HepG2 (cell line): Measurements from ENCODE around the gene TMEM143. TPM values are rescaled to one million over a fixed set of nuclear protein-coding genes. Genes with fewer than 3 reads are reported as not detected.

ENCODE experiments used
- DPF2 ChIP-seq: sonication (generic); formaldehyde crosslinking; IDR thresholded peaks from 2 replicates; pipeline ENCODE4 v1.4.0; 2020; ENCODE audit warnings: mild to moderate bottlenecking, low read depth, missing genetic modification reagents, borderline replicate concordance
- KDM5B ChIP-seq: sonication (generic); formaldehyde crosslinking; IDR thresholded peaks from 2 replicates; pipeline ENCODE4 v1.4.0; 2020; ENCODE audit warnings: missing genetic modification reagents, mild to moderate bottlenecking, borderline replicate concordance
- MLXIP ChIP-seq: sonication (generic); formaldehyde crosslinking; IDR thresholded peaks from 2 replicates; pipeline ENCODE4 v1.9.0; 2021; ENCODE audit warnings: missing genetic modification reagents, borderline replicate concordance
- MTERF4 ChIP-seq: sonication (generic); formaldehyde crosslinking; IDR thresholded peaks from 2 replicates; pipeline ENCODE4 v1.8.0; 2023; ENCODE audit warnings: mild to moderate bottlenecking, missing genetic modification reagents
- PBX2 ChIP-seq: IDR thresholded peaks from 2 replicates; pipeline ENCODE4 v1.6.1; 2016; ENCODE audit warnings: control low read depth
- ZMAT5 ChIP-seq: sonication (generic); formaldehyde crosslinking; IDR thresholded peaks from 2 replicates; pipeline ENCODE4 v1.5.0; 2020; ENCODE audit warnings: mild to moderate bottlenecking, low read depth, missing genetic modification reagents, borderline replicate concordance
- ZNF234 ChIP-seq: sonication (generic); formaldehyde crosslinking; conservative IDR thresholded peaks from 2 replicates; pipeline ENCODE4 v1.5.1; 2020; ENCODE audit warnings: mild to moderate bottlenecking, missing genetic modification reagents
- ZNF253 ChIP-seq: sonication (generic); formaldehyde crosslinking; IDR thresholded peaks from 2 replicates; pipeline ENCODE4 v1.8.0; 2022; ENCODE audit warnings: mild to moderate bottlenecking, missing genetic modification reagents, borderline replicate concordance
- ZNF407 ChIP-seq: sonication (generic); formaldehyde crosslinking; IDR thresholded peaks from one replicate; pipeline ENCODE4 v1.5.1; 2020; ENCODE audit warnings: mild to moderate bottlenecking, missing genetic modification reagents; ENCODE audit errors: not compliant biosample characterization
- ZSCAN31 ChIP-seq: sonication (generic); formaldehyde crosslinking; IDR thresholded peaks from 2 replicates; pipeline ENCODE4 v1.5.0; 2020; ENCODE audit warnings: low read depth, mild to moderate bottlenecking, missing genetic modification reagents
- polyA plus RNA-seq, 8 experiments: library from polyadenylated mRNA; depleted of rRNA in 3 of 8; stranded (reverse) in 7 of 8; unstranded in 1 of 8; fragments of >200 nt; fragmentation: Illumina TruSeq in 4 of 8; extraction: Trizol in 4 of 8; gene quantifications; 2 replicates each; pipeline versions ENCODE4 v1.2.1 to v1.2.3, GENCODE V29; 2011 to 2016; ENCODE audit warnings: low read depth in 4 of 8, missing spikeins in 1 of 8, mixed read lengths in 1 of 8; ENCODE audit not compliant: insufficient read depth in 1 of 8
- total RNA-seq, 5 experiments: library from RNA; depleted of rRNA; stranded (reverse); fragments of >200 nt; fragmentation: Illumina TruSeq; extraction: Trizol; gene quantifications; 2 replicates each; pipeline ENCODE4 v1.2.3, GENCODE V29; 2016; ENCODE audit warnings: low read depth in 1 of 5

TMEM143 gene
- total and polyA plus RNA-seq, 2 of the 13 experiments (the other 11 are each of a cell fraction or from before 2014, with no cell fraction given) = 7.7 to 11.3 TPM

- TF ChIP-seq ZNF407 (CRISPR knock-in tag) (no peak), PBX2 (CRISPR knock-in tag) (no peak), ZNF253 (CRISPR knock-in tag) (no peak), DPF2 (peak; percentile 90), KDM5B (CRISPR knock-in tag) (no peak), ZNF234 (no peak), MLXIP (CRISPR knock-in tag) (no peak), ZMAT5 (CRISPR knock-in tag) (no peak), ZSCAN31 (no peak), MTERF4 (CRISPR knock-in tag) (no peak)
Measured at GRCh38 chr19:48354332-48354992, 9.3 kb downstream of the TMEM143 start (continued).
